Measurements from ENCODE around the gene SMARCD2. TPM values are rescaled to one million over a fixed set of nuclear protein-coding genes. Genes with fewer than 3 reads are reported as not detected.

The SMARCD2 gene
- total and polyA plus RNA-seq, 2 donors (not counting 1 experiment from before 2014, with no cell fraction given) = 51.1 to 87.0 TPM

GRCh38 chr17:63842173-63842539, 329 bp downstream of the SMARCD2 start:
- DNase-seq (ENCODE audit: low read depth in 2 of 2) = peak in 1 of 2 donors; percentile 14
- H3K27me3 ChIP-seq (ENCODE audit: control insufficient read depth, insufficient read depth, low read length) = no peaks in the 10 kb centered on the region
- peak overlapping the region; percentile 96 for H3K4me2 ChIP-seq (ENCODE audit: extremely low read depth, insufficient read depth, low read length)
- no peak for TF ChIP-seq EZH2 (IDR thresholded peaks at IDR 0.05; ENCODE audit: low read length, missing control alignments)
- TF ChIP-seq CTCF (conservative IDR thresholded peaks at IDR 0.05 in 1 of 2, IDR thresholded peaks at IDR 0.05 in 1 of 2; ENCODE audit: low read depth in 1 of 2, low read length in 2 of 2) = no peak
- H2AFZ ChIP-seq (ENCODE audit: low read length) = no peak overlapping the region
- peaks cover 20% of the 10 kb centered on the region for H3K4me1 ChIP-seq (ENCODE audit: control insufficient read depth, extremely low read depth, insufficient read depth, low read length)
- H3K9ac ChIP-seq (ENCODE audit: insufficient read depth, low read length) = peak overlapping the region; percentile 67
- no peaks in the 10 kb centered on the region for H3K36me3 ChIP-seq (ENCODE audit: control insufficient read depth, insufficient read depth, low read length)
- H3K27ac ChIP-seq (ENCODE audit: insufficient read depth, low read length) = peak overlapping the region; percentile 75
- H3K9me3 ChIP-seq (ENCODE audit: control insufficient read depth, insufficient read depth, low read depth, low read length) = no peaks in the 10 kb centered on the region
- peaks cover 45% of the 10 kb centered on the region for H3K79me2 ChIP-seq (ENCODE audit: control insufficient read depth, insufficient read depth, low read length)
- no peaks in the 10 kb centered on the region for H4K20me1 ChIP-seq (ENCODE audit: control insufficient read depth, extremely low read depth, insufficient read depth, low read length)
- peak overlapping the region; percentile 53 to 83 (median 76) for H3K4me3 ChIP-seq (replicated peaks in 1 of 4; ENCODE audit: control extremely low read depth in 1 of 4, insufficient read depth in 1 of 4, low read depth in 3 of 4, low read length in 4 of 4)

DNA sequence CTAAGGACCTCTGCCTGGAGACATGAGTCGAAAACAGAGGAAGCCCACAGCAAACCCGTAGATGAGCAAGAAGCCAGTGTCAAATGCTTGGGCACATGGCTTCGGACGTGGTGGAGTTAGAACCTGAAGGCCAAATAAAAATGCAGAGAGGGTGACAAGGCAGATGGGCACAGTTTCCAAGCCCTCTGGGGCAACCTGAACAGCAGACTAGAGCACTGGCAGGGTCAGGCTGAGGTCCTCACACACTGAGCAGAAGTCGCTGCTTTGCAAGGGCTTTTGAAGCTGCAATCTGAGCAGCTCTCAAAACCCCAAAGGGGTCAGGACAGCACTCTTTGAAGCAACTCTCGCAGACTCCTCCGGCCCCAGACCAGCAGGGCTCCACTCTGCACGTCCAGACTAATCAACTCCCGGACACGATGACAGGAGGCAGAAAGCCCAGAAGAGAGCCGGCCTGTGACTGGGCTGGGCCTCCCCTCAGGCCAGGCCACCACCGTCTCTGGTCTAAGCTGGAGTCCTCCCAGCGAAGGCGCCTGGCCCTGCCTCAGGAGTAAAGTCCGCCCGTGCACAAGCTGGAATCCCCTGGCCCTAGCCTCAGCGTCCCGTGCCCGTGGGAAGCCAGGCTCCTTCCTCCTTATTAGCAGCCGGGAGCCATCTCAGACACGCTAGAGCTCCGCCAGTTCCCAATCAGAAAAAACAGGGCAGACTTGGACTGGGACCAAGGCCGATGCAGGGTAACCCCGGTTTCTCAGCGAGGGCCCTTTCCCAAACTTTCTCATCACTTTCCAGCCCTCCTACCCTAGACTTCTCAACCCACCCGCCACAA, 924 bp downstream of the SMARCD2 start:
- peaks cover 1% of the 10 kb centered on the region for H3K36me3 ChIP-seq (ENCODE audit: control insufficient read depth, insufficient read depth, low read length)
- peaks cover 47% of the 10 kb centered on the region for H3K79me2 ChIP-seq (ENCODE audit: control insufficient read depth, insufficient read depth, low read length)
- H4K20me1 ChIP-seq (ENCODE audit: control insufficient read depth, extremely low read depth, insufficient read depth, low read length) = no peaks in the 10 kb centered on the region
- peak; percentile 32 to 65 for DNase-seq (ENCODE audit: low read depth in 2 of 2)
- H3K27ac ChIP-seq (ENCODE audit: insufficient read depth, low read length) = peak overlapping the region; percentile 75
- H3K4me2 ChIP-seq (ENCODE audit: extremely low read depth, insufficient read depth, low read length) = peak overlapping the region; percentile 96
- peak overlapping the region; percentile 53 to 83 (median 76) for H3K4me3 ChIP-seq (replicated peaks in 1 of 4; ENCODE audit: control extremely low read depth in 1 of 4, insufficient read depth in 1 of 4, low read depth in 3 of 4, low read length in 4 of 4)
- H3K9me3 ChIP-seq (ENCODE audit: control insufficient read depth, insufficient read depth, low read depth, low read length) = no peaks in the 10 kb centered on the region
- no peak for TF ChIP-seq EZH2 (IDR thresholded peaks at IDR 0.05; ENCODE audit: low read length, missing control alignments)
- TF ChIP-seq CTCF (conservative IDR thresholded peaks at IDR 0.05 in 1 of 2, IDR thresholded peaks at IDR 0.05 in 1 of 2; ENCODE audit: low read depth in 1 of 2, low read length in 2 of 2) = no peak
- H2AFZ ChIP-seq (ENCODE audit: low read length) = no peak overlapping the region
- H3K4me1 ChIP-seq (ENCODE audit: control insufficient read depth, extremely low read depth, insufficient read depth, low read length) = peaks cover 20% of the 10 kb centered on the region
- peak overlapping the region; percentile 67 for H3K9ac ChIP-seq (ENCODE audit: insufficient read depth, low read length)
- no peaks in the 10 kb centered on the region for H3K27me3 ChIP-seq (ENCODE audit: control insufficient read depth, insufficient read depth, low read length)

DNA sequence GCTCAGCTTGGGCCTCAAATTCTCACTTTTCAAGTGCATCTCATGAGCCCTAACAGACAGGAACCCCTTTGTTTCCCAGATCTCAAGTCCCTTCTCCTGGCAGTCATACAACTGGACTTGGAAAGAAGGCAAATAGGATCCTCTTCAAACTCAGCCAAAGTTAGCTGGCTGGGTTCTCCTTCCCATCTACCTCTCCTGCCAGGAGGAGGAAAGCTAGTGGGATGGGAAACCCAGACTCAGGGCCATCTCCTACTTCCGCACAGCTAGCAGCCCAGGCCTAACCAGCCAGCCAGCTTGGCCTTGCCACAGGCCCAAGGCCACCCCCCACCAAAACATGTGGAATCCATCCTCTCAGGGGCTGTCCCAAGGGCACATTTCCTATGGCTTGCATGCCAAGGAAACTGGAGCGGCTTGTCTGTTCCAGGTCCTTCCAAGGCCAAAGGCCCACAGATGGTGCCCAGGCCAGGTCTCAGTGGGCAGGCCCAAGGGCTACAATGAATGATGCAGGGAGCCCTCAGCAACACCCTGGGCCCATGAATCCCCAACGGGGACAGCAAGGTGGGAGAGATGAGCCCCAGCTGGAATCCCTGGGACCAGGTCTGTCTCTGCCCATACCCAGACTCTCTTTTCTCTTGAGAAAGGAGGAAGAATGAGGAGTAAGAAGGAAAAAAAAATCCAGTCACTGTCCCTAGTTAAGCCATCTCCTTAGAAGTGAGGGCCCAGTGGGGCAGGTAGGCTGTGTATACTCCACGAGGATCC, 1.7 kb downstream of the SMARCD2 start:
- peak overlapping the region; percentile 75 for H3K27ac ChIP-seq (ENCODE audit: insufficient read depth, low read length)
- H3K36me3 ChIP-seq (ENCODE audit: control insufficient read depth, insufficient read depth, low read length) = peaks cover 1% of the 10 kb centered on the region
- H3K4me2 ChIP-seq (ENCODE audit: extremely low read depth, insufficient read depth, low read length) = peak overlapping the region; percentile 96
- H3K79me2 ChIP-seq (ENCODE audit: control insufficient read depth, insufficient read depth, low read length) = peaks cover 47% of the 10 kb centered on the region
- H3K27me3 ChIP-seq (ENCODE audit: control insufficient read depth, insufficient read depth, low read length) = no peaks in the 10 kb centered on the region
- H2AFZ ChIP-seq (ENCODE audit: low read length) = no peak overlapping the region
- no peak for TF ChIP-seq CTCF (conservative IDR thresholded peaks at IDR 0.05 in 1 of 2, IDR thresholded peaks at IDR 0.05 in 1 of 2; ENCODE audit: low read depth in 1 of 2, low read length in 2 of 2)
- TF ChIP-seq EZH2 (IDR thresholded peaks at IDR 0.05; ENCODE audit: low read length, missing control alignments) = no peak
- no peaks in the 10 kb centered on the region for H4K20me1 ChIP-seq (ENCODE audit: control insufficient read depth, extremely low read depth, insufficient read depth, low read length)
- H3K4me3 ChIP-seq (replicated peaks in 1 of 4; ENCODE audit: control extremely low read depth in 1 of 4, insufficient read depth in 1 of 4, low read depth in 3 of 4, low read length in 4 of 4) = peak overlapping the region; percentile 53 to 83 (median 76)
- DNase-seq (ENCODE audit: low read depth in 2 of 2) = peak in 1 of 2 donors; percentile 33
- H3K9me3 ChIP-seq (ENCODE audit: control insufficient read depth, insufficient read depth, low read depth, low read length) = no peaks in the 10 kb centered on the region
- peak overlapping the region; percentile 26 for H3K9ac ChIP-seq (ENCODE audit: insufficient read depth, low read length)
- peaks cover 20% of the 10 kb centered on the region for H3K4me1 ChIP-seq (ENCODE audit: control insufficient read depth, extremely low read depth, insufficient read depth, low read length)
